ENCODE data around the gene TRIO. TPM values are rescaled to one million over a fixed set of nuclear protein-coding genes. Genes with fewer than 3 reads are reported as not detected.

The TRIO gene
- polyA plus RNA-seq, 3 donors: 104 to 124 (median 116) TPM

GRCh38 chr5:14212838-14213237 lies 69.7 kb downstream of the TRIO start:
- no peak for DNase-seq (ENCODE audit: extremely low read depth in 1 of 11, low read depth in 9 of 11, low spot score in 4 of 11)

GRCh38 chr5:14213253-14213652 lies 70.1 kb downstream of the TRIO start:
- no peak for DNase-seq (ENCODE audit: extremely low read depth in 1 of 11, low read depth in 9 of 11, low spot score in 4 of 11)

- DNase-seq (ENCODE audit: extremely low read depth in 1 of 11, low read depth in 9 of 11, low spot score in 4 of 11): no peak
Measured at GRCh38 chr5:14213813-14214585, 70.9 kb downstream of the TRIO start.

GRCh38 chr5:14215901-14216300 lies 72.8 kb downstream of the TRIO start:
- DNase-seq (ENCODE audit: extremely low read depth in 1 of 11, low read depth in 9 of 11, low spot score in 4 of 11): no peak

GRCh38 chr5:14216372-14216771 lies 73.2 kb downstream of the TRIO start:
- DNase-seq (ENCODE audit: extremely low read depth in 1 of 11, low read depth in 9 of 11, low spot score in 4 of 11): no peak

GRCh38 chr5:14216902-14217301 lies 73.8 kb downstream of the TRIO start:
- no peak for DNase-seq (ENCODE audit: extremely low read depth in 1 of 11, low read depth in 9 of 11, low spot score in 4 of 11)

GRCh38 chr5:14217587-14217986 lies 74.4 kb downstream of the TRIO start:
- DNase-seq (ENCODE audit: extremely low read depth in 1 of 11, low read depth in 9 of 11, low spot score in 4 of 11): no peak

GRCh38 chr5:14218011-14218410 lies 74.9 kb downstream of the TRIO start:
- DNase-seq (ENCODE audit: extremely low read depth in 1 of 11, low read depth in 9 of 11, low spot score in 4 of 11): no peak

GRCh38 chr5:14218480-14218879 lies 75.3 kb downstream of the TRIO start:
- no peak for DNase-seq (ENCODE audit: extremely low read depth in 1 of 11, low read depth in 9 of 11, low spot score in 4 of 11)

- DNase-seq (ENCODE audit: extremely low read depth in 1 of 11, low read depth in 9 of 11, low spot score in 4 of 11): no peak
Measured at GRCh38 chr5:14218897-14219573, 75.9 kb downstream of the TRIO start.

GRCh38 chr5:14219800-14220512 lies 76.8 kb downstream of the TRIO start:
- DNase-seq (ENCODE audit: extremely low read depth in 1 of 11, low read depth in 9 of 11, low spot score in 4 of 11): no peak

- no peak for DNase-seq (ENCODE audit: extremely low read depth in 1 of 11, low read depth in 9 of 11, low spot score in 4 of 11)
Measured at GRCh38 chr5:14220642-14221041, 77.5 kb downstream of the TRIO start.

- DNase-seq (ENCODE audit: extremely low read depth in 1 of 11, low read depth in 9 of 11, low spot score in 4 of 11): no peak
Measured at GRCh38 chr5:14221732-14222131, 78.6 kb downstream of the TRIO start.

- no peak for DNase-seq (ENCODE audit: extremely low read depth in 1 of 11, low read depth in 9 of 11, low spot score in 4 of 11)
Measured at GRCh38 chr5:14222206-14222605, 79.1 kb downstream of the TRIO start.

GRCh38 chr5:14223372-14223771 lies 80.2 kb downstream of the TRIO start:
- no peak for DNase-seq (ENCODE audit: extremely low read depth in 1 of 11, low read depth in 9 of 11, low spot score in 4 of 11)

GRCh38 chr5:14225173-14225834 lies 82.2 kb downstream of the TRIO start:
- DNase-seq (ENCODE audit: extremely low read depth in 1 of 11, low read depth in 9 of 11, low spot score in 4 of 11): no peak

GRCh38 chr5:14226149-14226548 lies 83.0 kb downstream of the TRIO start:
- no peak for DNase-seq (ENCODE audit: extremely low read depth in 1 of 11, low read depth in 9 of 11, low spot score in 4 of 11)

- DNase-seq (ENCODE audit: extremely low read depth in 1 of 11, low read depth in 9 of 11, low spot score in 4 of 11): no peak
Measured at GRCh38 chr5:14226554-14226953, 83.4 kb downstream of the TRIO start.

- no peak for DNase-seq (ENCODE audit: extremely low read depth in 1 of 11, low read depth in 9 of 11, low spot score in 4 of 11)
Measured at GRCh38 chr5:14226992-14227391, 83.8 kb downstream of the TRIO start.

- DNase-seq (ENCODE audit: extremely low read depth in 1 of 11, low read depth in 9 of 11, low spot score in 4 of 11): no peak
Measured at GRCh38 chr5:14227513-14227912, 84.4 kb downstream of the TRIO start.
